ENCODE measurements around the gene GPATCH11.

GPATCH11 gene

DNA sequence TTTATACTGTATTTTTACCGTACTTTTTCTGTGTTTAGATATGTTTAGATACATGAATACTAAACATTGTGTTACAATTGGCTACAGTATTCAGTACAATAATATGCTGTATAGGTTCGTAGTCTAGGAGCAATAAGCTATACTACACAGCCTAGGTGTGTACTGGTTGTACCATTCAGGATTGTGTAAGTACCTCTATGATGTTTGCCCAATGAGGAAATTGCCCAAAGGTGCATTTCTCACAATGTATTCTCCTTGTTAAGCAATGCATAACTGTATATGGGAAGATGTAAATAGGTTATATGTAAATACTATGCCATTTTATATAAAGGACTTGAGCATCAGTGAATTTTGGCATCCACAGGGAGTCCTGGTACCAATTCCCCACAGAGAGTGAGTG is 61.7 kb downstream of the GPATCH11 start:
- Mint-ChIP-seq H3K27me3 (no peaks in the 10 kb centered on the region), H3K36me3 (peaks cover 45% of the 10 kb centered on the region), H3K9me3 (no peaks in the 10 kb centered on the region), H3K27ac (no peak overlapping the region), H3K4me3 (no peak overlapping the region), H3K4me1 (peaks cover 13% of the 10 kb centered on the region)
- ATAC-seq: no peak

DNA sequence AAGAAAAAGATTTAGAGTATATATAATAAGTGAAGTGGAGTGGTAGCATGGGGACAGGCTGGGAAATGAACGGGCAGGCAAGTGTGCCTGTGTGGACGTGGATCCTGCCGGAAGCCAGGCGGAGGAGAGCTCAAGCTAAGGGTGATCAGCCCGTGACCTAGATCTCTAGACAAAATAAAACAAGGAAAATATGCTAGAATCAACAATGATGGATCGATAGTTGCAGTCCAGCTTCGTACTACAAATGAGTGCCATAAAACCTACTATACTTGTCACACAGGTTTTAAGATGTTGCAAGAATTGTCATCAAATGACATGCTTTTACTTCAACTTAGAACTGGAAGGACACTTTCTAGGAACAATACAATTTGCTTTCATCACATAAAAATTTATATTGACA is 64.0 kb downstream of the GPATCH11 start:
- H3K27ac Mint-ChIP-seq: no peak overlapping the region
- H3K27me3 Mint-ChIP-seq: no peaks in the 10 kb centered on the region

More for the DNA sequence above, 64.0 kb downstream of the GPATCH11 start:
- no peak for ATAC-seq
- H3K4me1 Mint-ChIP-seq: peaks cover 25% of the 10 kb centered on the region
- H3K9me3 Mint-ChIP-seq: peaks cover 4% of the 10 kb centered on the region
- H3K4me3 Mint-ChIP-seq: no peak overlapping the region
- H3K36me3 Mint-ChIP-seq: peaks cover 54% of the 10 kb centered on the region

Measured in stimulated activated memory B cell treated with anti-CD40 and anti-IgM and Interleukin-4, amounts not matched to agents 10 μg/mL and 1 μg/mL and 100 μg/mL, for 72 hours (primary cell).